Body of pancreas (tissue), 4 donors: ENCODE measurements around the gene ANKRD44. TPM values are rescaled to one million over a fixed set of nuclear protein-coding genes. Genes with fewer than 3 reads are reported as not detected.

ENCODE experiments used
- ATAC-seq: fragments of 150-250 bp; one replicate; pipeline ENCODE4 v1.9.1; 2016
- DNase-seq, 4 donors: peaks; one replicate each; pipeline ENCODE4 v3.0.0-alpha.2; 2019
- H3K27ac ChIP-seq, 4 donors: fragments of 200-600 bp; sonication (generic); 1 replicate in 3 of 4; 2 replicates in 1 of 4; pipeline versions ENCODE4 v1.5.1 to v1.6.1; 2016 to 2019; ENCODE audit warnings: mild to moderate bottlenecking in 1 of 4, mixed read lengths in 1 of 4, moderate library complexity in 1 of 4
- H3K27me3 ChIP-seq, 2 donors: fragments of 200-600 bp; sonication (generic); one replicate each; pipeline ENCODE4 v1.6.0; 2016; ENCODE audit warnings: mild to moderate bottlenecking in 1 of 2
- H3K36me3 ChIP-seq, 2 donors: fragments of 200-600 bp; sonication (generic); replicated peaks in 1 of 2; 2 replicates each; pipeline ENCODE4 v1.5.1; 2016; ENCODE audit warnings: low read depth in 2 of 2; ENCODE audit not compliant: insufficient read depth in 1 of 2
- H3K4me1 ChIP-seq: fragments of 200-600 bp; sonication (generic); one replicate; pipeline ENCODE4 v1.6.0; 2016
- H3K4me3 ChIP-seq, 2 donors: fragments of 200-600 bp; sonication (generic); 1 replicate in 1 of 2; 2 replicates in 1 of 2; pipeline ENCODE4 v1.5.1; 2016 to 2019
- H3K9me3 ChIP-seq, 3 donors: fragments of 200-600 bp; sonication (generic); 1 replicate in 2 of 3; 2 replicates in 1 of 3; pipeline ENCODE4 v1.5.1; 2016
- CTCF ChIP-seq, 7 experiments: fragments of 450-650 bp in 4 of 7; fragments of 200-600 bp in 3 of 7; sonication (generic) in 3 of 7; IDR thresholded peaks; one replicate each; pipeline ENCODE4 v1.5.1; 2016 to 2019; ENCODE audit warnings: antibody characterized with exemption in 7 of 7
- POLR2A ChIP-seq, 3 donors: fragments of 450-650 bp; IDR thresholded peaks; one replicate each; pipeline ENCODE4 v1.6.1; 2016; ENCODE audit warnings: antibody characterized with exemption in 3 of 3, mild to moderate bottlenecking in 2 of 3
- WGBS, 2 donors: methylation state at CpG; one replicate each; pipeline ENCODE4 v1.1.5; 2017; 5-methylcytosine and 5-hydroxymethylcytosine counted together
- intact Hi-C: fragments of 100-400 bp; cut with DNase I; formaldehyde crosslinking; loops from one replicate; pipeline ENCODE4 v1.15.1; 2023
- total RNA-seq, 2 donors: library from RNA; depleted of rRNA; stranded (reverse); fragments of >200 nt; gene quantifications; one replicate each; pipeline ENCODE4 v1.1.0, GENCODE V29; 2016

The ANKRD44 gene
- total RNA-seq, 2 donors from 2014 or later: 12.2 TPM

GRCh38 chr2:197232010-197232409 is 78.6 kb downstream of the ANKRD44 start:
- no peaks in the 10 kb centered on the region for H3K36me3 ChIP-seq

GRCh38 chr2:197229509-197230443 is 80.8 kb downstream of the ANKRD44 start:
- Histone ChIP-seq H3K4me3 (no peak overlapping the region), H3K27me3 (no peaks in the 10 kb centered on the region), H3K27ac (no peak overlapping the region), H3K9me3 (no peaks in the 10 kb centered on the region), H3K36me3 (no peaks in the 10 kb centered on the region), H3K4me1 (no peaks in the 10 kb centered on the region)
- no peak for ATAC-seq
- intact Hi-C loops: no loop called here
- no peak for DNase-seq
- TF ChIP-seq CTCF (IDR thresholded peaks at IDR 0.05) (no peak), POLR2A (IDR thresholded peaks at IDR 0.05) (no peak)
- 47 to 55% methylated on average over 4 of the region's 4 CpGs for WGBS, 2 donors

More at GRCh38 chr2:197232010-197232409, 78.6 kb downstream of the ANKRD44 start:
- TF ChIP-seq POLR2A (IDR thresholded peaks at IDR 0.05): no peak
- TF ChIP-seq CTCF (IDR thresholded peaks at IDR 0.05): no peak
- no peak overlapping the region for H3K4me3 ChIP-seq
- WGBS, 2 donors: 93 to 97% methylated on average over 2 of the region's 2 CpGs
- no peaks in the 10 kb centered on the region for H3K4me1 ChIP-seq
- H3K27me3 ChIP-seq: no peaks in the 10 kb centered on the region
- DNase-seq (no peak), ATAC-seq (no peak)
- H3K9me3 ChIP-seq: no peaks in the 10 kb centered on the region
- no peak overlapping the region for H3K27ac ChIP-seq
- intact Hi-C loops: no loop called here

- no peaks in the 10 kb centered on the region for H3K9me3 ChIP-seq
- H3K27ac ChIP-seq: no peak overlapping the region
- ATAC-seq (no peak), DNase-seq (no peak)
- no peak overlapping the region for H3K4me3 ChIP-seq
- intact Hi-C loops: no loop called here
- no peaks in the 10 kb centered on the region for H3K27me3 ChIP-seq
- 96 to 98% methylated on average over 2 of the region's 2 CpGs for WGBS, 2 donors
- no peaks in the 10 kb centered on the region for H3K36me3 ChIP-seq
- TF ChIP-seq CTCF (IDR thresholded peaks at IDR 0.05) (no peak), POLR2A (IDR thresholded peaks at IDR 0.05) (no peak)
- H3K4me1 ChIP-seq: no peaks in the 10 kb centered on the region
Measured at GRCh38 chr2:197223451-197223850, 87.1 kb downstream of the ANKRD44 start.

- 85 to 89% methylated on average over 4 of the region's 4 CpGs for WGBS, 2 donors
- ATAC-seq: no peak
- Histone ChIP-seq H3K27me3 (no peaks in the 10 kb centered on the region), H3K4me1 (no peaks in the 10 kb centered on the region), H3K36me3 (no peaks in the 10 kb centered on the region), H3K4me3 (no peak overlapping the region), H3K9me3 (no peaks in the 10 kb centered on the region), H3K27ac (no peak overlapping the region)
- DNase-seq: no peak
- intact Hi-C loops: no loop called here
- TF ChIP-seq CTCF (IDR thresholded peaks at IDR 0.05) (no peak), POLR2A (IDR thresholded peaks at IDR 0.05) (no peak)
Measured at GRCh38 chr2:197219636-197220035, 90.9 kb downstream of the ANKRD44 start.
